HepG2 (cell line): ENCODE data around the gene TKTL1. TPM values are rescaled to one million over a fixed set of nuclear protein-coding genes. Genes with fewer than 3 reads are reported as not detected.

Experiments used
- ATAC-seq: fragments of 200-7000 bp; cut with Tn5 transposase; 3 replicates; pipeline ENCODE4 v1.9.1; 2020; ENCODE audit warnings: mild to moderate bottlenecking, moderate library complexity
- BruUV-seq: library from RNA; stranded (reverse); fragments of 400-500 nt; replicated peaks from 2 replicates; lab custom pipeline; 2021; lab: Mats Ljungman, UMichigan
- CTCF ChIA-PET: fragments of 300-600 bp; formaldehyde crosslinking; extraction: SDS; loops from one replicate; lab custom pipeline; 2021; ENCODE audit warnings: low total read pairs, inconsistent platforms, low intra/inter-chr PET ratio; lab: Yijun Ruan, JAX
- POLR2A ChIA-PET: fragments of 350-600 bp; sonication (Branson Sonifier 250); formaldehyde crosslinking; loops from one replicate; lab custom pipeline; 2020; ENCODE audit warnings: antibody characterized with exemption, inconsistent platforms; lab: Yijun Ruan, JAX
- DNase-seq: peaks from one replicate; pipeline ENCODE4 v3.0.0-alpha.2; 2015; ENCODE audit warnings: low spot score
- FAIRE-seq: peaks from 3 replicates; lab custom pipeline; 2011; peaks lifted over from hg19 to GRCh38; lab: Jason Lieb, UNC
- H2AFZ ChIP-seq: one replicate; pipeline ENCODE4 v1.6.1; 2011; ENCODE audit warnings: low read length, inconsistent platforms
- H3K27ac ChIP-seq: fragments of 300-600 bp; 3 replicates; pipeline ENCODE4 v1.8.0; 2011; ENCODE audit warnings: mixed run types, mild to moderate bottlenecking, mixed read lengths, low read length, inconsistent platforms; ENCODE audit not compliant: insufficient read depth; ENCODE audit errors: extremely low read length
- H3K27me3 ChIP-seq, 2 experiments: fragments of 200-600 bp in 1 of 2; 2 replicates in 1 of 2; 3 replicates in 1 of 2; pipeline versions ENCODE4 v1.6.0 to v1.8.0; 2011; ENCODE audit warnings: low read length in 2 of 2, mild to moderate bottlenecking in 2 of 2, moderate library complexity in 2 of 2, inconsistent platforms in 1 of 2; ENCODE audit not compliant: insufficient read depth in 2 of 2, control insufficient read depth in 1 of 2
- H3K36me3 ChIP-seq, 2 experiments: fragments of 200-600 bp in 1 of 2; replicated peaks in 1 of 2; 2 replicates in 1 of 2; 3 replicates in 1 of 2; pipeline versions ENCODE4 v1.5.1 to v1.8.0; 2011; ENCODE audit warnings: low read length in 2 of 2, inconsistent platforms in 1 of 2; ENCODE audit not compliant: insufficient read depth in 2 of 2, control insufficient read depth in 1 of 2
- H3K4me1 ChIP-seq: 2 replicates; pipeline ENCODE4 v1.5.1; 2012; ENCODE audit warnings: low read length, inconsistent platforms; ENCODE audit not compliant: insufficient read depth
- H3K4me2 ChIP-seq: 2 replicates; pipeline ENCODE4 v1.6.0; 2011; ENCODE audit warnings: low read depth, low read length, inconsistent platforms
- H3K4me3 ChIP-seq, 3 experiments: fragments of 200-600 bp in 1 of 3; sonication (generic), shearing (Covaris generic) in 1 of 3; replicated peaks in 1 of 3; 2 replicates each; pipeline ENCODE4 v1.5.1; 2011 to 2016; ENCODE audit warnings: low read length in 3 of 3, inconsistent platforms in 2 of 3, low read depth in 2 of 3, mild to moderate bottlenecking in 2 of 3, control low read depth in 1 of 3, mixed read lengths in 1 of 3; ENCODE audit not compliant: insufficient read depth in 1 of 3
- H3K79me2 ChIP-seq: one replicate; pipeline ENCODE4 v1.6.1; 2011; ENCODE audit warnings: low read length, inconsistent platforms; ENCODE audit not compliant: insufficient read depth
- H3K9ac ChIP-seq: 2 replicates; pipeline ENCODE4 v1.6.0; 2011; ENCODE audit warnings: mild to moderate bottlenecking, low read depth, low read length, inconsistent platforms; ENCODE audit not compliant: insufficient read depth
- H3K9me3 ChIP-seq: 2 replicates; pipeline ENCODE4 v1.5.1; 2012; ENCODE audit warnings: mild to moderate bottlenecking, low read length
- H4K20me1 ChIP-seq: 2 replicates; pipeline ENCODE4 v1.6.0; 2011; ENCODE audit warnings: inconsistent platforms, mild to moderate bottlenecking, low read length, moderate library complexity; ENCODE audit not compliant: insufficient read depth
- AGO2 ChIP-seq: fragments of 200-400 bp; formaldehyde crosslinking; optimal IDR thresholded peaks from 2 replicates; pipeline ENCODE3; 2017; ENCODE audit warnings: mild to moderate bottlenecking, low read depth, low read length, moderate library complexity
- BRF2 ChIP-seq: sonication (generic); formaldehyde crosslinking; IDR thresholded peaks from 2 replicates; pipeline ENCODE4 v1.8.1; 2022; ENCODE audit warnings: mild to moderate bottlenecking, missing genetic modification reagents
- HDAC1 ChIP-seq: sonication (generic); formaldehyde crosslinking; IDR thresholded peaks from 2 replicates; pipeline ENCODE4 v1.5.1; 2020; ENCODE audit warnings: mild to moderate bottlenecking, missing genetic modification reagents
- HNF4A ChIP-seq: sonication (generic); formaldehyde crosslinking; IDR thresholded peaks from 2 replicates; pipeline ENCODE4 v1.4.0; 2020; ENCODE audit warnings: missing genetic modification reagents
- KDM5A ChIP-seq: fragments of 200-600 bp; sonication (generic); IDR thresholded peaks from 2 replicates; pipeline ENCODE4 v1.7.0; 2018; ENCODE audit warnings: antibody characterized with exemption, mild to moderate bottlenecking, low read length, borderline replicate concordance
- KDM6A ChIP-seq: IDR thresholded peaks from 2 replicates; pipeline ENCODE4 v1.6.1; 2016; ENCODE audit warnings: low read depth
- KMT2B ChIP-seq: IDR thresholded peaks from 2 replicates; pipeline ENCODE4 v1.6.1; 2016; ENCODE audit warnings: missing genetic modification reagents, missing compliant biosample characterization
- NFE2 ChIP-seq: sonication (generic); formaldehyde crosslinking; IDR thresholded peaks from 2 replicates; pipeline ENCODE4 v1.4.0; 2020; ENCODE audit warnings: missing genetic modification reagents
- NR2F1 ChIP-seq, 2 experiments: fragments of 450-650 bp in 1 of 2; formaldehyde crosslinking in 1 of 2; IDR thresholded peaks; 2 replicates each; pipeline versions ENCODE4 v1.5.0 to v1.6.1; 2016 to 2020; ENCODE audit warnings: mild to moderate bottlenecking in 1 of 2, missing compliant biosample characterization in 1 of 2, missing genetic modification reagents in 1 of 2, moderate library complexity in 1 of 2
- POLR2G ChIP-seq: fragments of 200-400 bp; formaldehyde crosslinking; IDR thresholded peaks from 2 replicates; pipeline ENCODE4 v1.6.1; 2018; ENCODE audit warnings: mild to moderate bottlenecking, low read depth, low read length, moderate library complexity
- RBFOX2 ChIP-seq: fragments of 200-400 bp; formaldehyde crosslinking; IDR thresholded peaks from 2 replicates; pipeline ENCODE4 v1.6.1; 2017; ENCODE audit warnings: low read depth, mild to moderate bottlenecking, low read length
- RBM22 ChIP-seq: fragments of 200-400 bp; formaldehyde crosslinking; optimal IDR thresholded peaks from 2 replicates; pipeline ENCODE3; 2017; ENCODE audit warnings: mild to moderate bottlenecking, low read length, moderate library complexity
- RFXAP ChIP-seq: sonication (generic); formaldehyde crosslinking; IDR thresholded peaks from 2 replicates; pipeline ENCODE4 v1.4.0; 2020; ENCODE audit warnings: missing genetic modification reagents, borderline replicate concordance
- SETDB1 ChIP-seq: sonication (generic); formaldehyde crosslinking; IDR thresholded peaks from 2 replicates; pipeline ENCODE4 v1.5.1; 2020; ENCODE audit warnings: missing genetic modification reagents, mild to moderate bottlenecking, borderline replicate concordance
- SMAD3 ChIP-seq: sonication (generic); formaldehyde crosslinking; IDR thresholded peaks from 2 replicates; pipeline ENCODE4 v1.4.0; 2020; ENCODE audit warnings: missing genetic modification reagents
- TAF15 ChIP-seq: fragments of 200-400 bp; formaldehyde crosslinking; IDR thresholded peaks from one replicate; pipeline ENCODE4 v1.6.1; 2018; ENCODE audit warnings: mild to moderate bottlenecking, low read depth, low read length; ENCODE audit not compliant: poor library complexity, severe bottlenecking
- TBX2 ChIP-seq: sonication (generic); formaldehyde crosslinking; IDR thresholded peaks from 2 replicates; pipeline ENCODE4 v1.5.0; 2020; ENCODE audit warnings: missing genetic modification reagents, mild to moderate bottlenecking, borderline replicate concordance
- ZNF180 ChIP-seq: sonication (generic); formaldehyde crosslinking; IDR thresholded peaks from 2 replicates; pipeline ENCODE4 v1.4.0; 2020; ENCODE audit warnings: low read depth, missing genetic modification reagents, borderline replicate concordance
- ZNF550 ChIP-seq: sonication (generic); formaldehyde crosslinking; IDR thresholded peaks from 2 replicates; pipeline ENCODE4 v1.4.0; 2020; ENCODE audit warnings: mild to moderate bottlenecking, missing genetic modification reagents, borderline replicate concordance
- ZSCAN30 ChIP-seq: sonication (generic); formaldehyde crosslinking; IDR thresholded peaks from 2 replicates; pipeline ENCODE4 v1.5.0; 2020; ENCODE audit warnings: mild to moderate bottlenecking, missing genetic modification reagents
- WGBS: methylation state at CpG from one replicate; pipeline ENCODE4 v1.1.6; 2017; ENCODE audit warnings: low lambda C conversion rate; 5-methylcytosine and 5-hydroxymethylcytosine counted together
- in situ Hi-C: cut with HindIII; loops from 2 replicates; pipeline ENCODE4 v1.10.0; 2017; ENCODE audit warnings: low pct_unique_long_range_greater_than_20kb; ENCODE audit not compliant: extremely low pct_ligation_motif_present
- intact Hi-C: fragments of 100-400 bp; cut with micrococcal nuclease; formaldehyde crosslinking; loops from one replicate; pipeline ENCODE4 v1.10.0; 2022; ENCODE audit not compliant: unreplicated experiment
- polyA plus RNA-seq, 8 experiments: library from polyadenylated mRNA; depleted of rRNA in 3 of 8; stranded (reverse) in 7 of 8; unstranded in 1 of 8; fragments of >200 nt; fragmentation: Illumina TruSeq in 4 of 8; extraction: Trizol in 4 of 8; gene quantifications; 2 replicates each; pipeline versions ENCODE4 v1.2.1 to v1.2.3, GENCODE V29; 2011 to 2016; ENCODE audit warnings: low read depth in 4 of 8, missing spikeins in 1 of 8, mixed read lengths in 1 of 8; ENCODE audit not compliant: insufficient read depth in 1 of 8
- total RNA-seq, 5 experiments: library from RNA; depleted of rRNA; stranded (reverse); fragments of >200 nt; fragmentation: Illumina TruSeq; extraction: Trizol; gene quantifications; 2 replicates each; pipeline ENCODE4 v1.2.3, GENCODE V29; 2016; ENCODE audit warnings: low read depth in 1 of 5

The TKTL1 gene
- total and polyA plus RNA-seq, 2 of the 13 experiments (the other 11 are each of a cell fraction or from before 2014, with no cell fraction given), result not detected

GRCh38 chrX:154365997-154366665, 70.5 kb downstream of the TKTL1 start:
- POLR2A ChIA-PET, result interaction anchor here (1.0 to 2.0 kb wide), 2 partner anchors 12 to 17 kb away, joined by 4 to 5 read pairs; no protein-coding TSS in a partner anchor
- WGBS, result no CpG with 5 or more reads among the region's 32 CpGs
- BruUV-seq, result no TSS peak
- CTCF ChIA-PET, result no interaction called here
- FAIRE-seq (no peak), ATAC-seq (no peak), DNase-seq (no peak)
- Histone ChIP-seq H3K4me3 (no peak overlapping the region), H3K9me3 (no peaks in the 10 kb centered on the region), H3K36me3 (peaks cover 19 to 40% of the 10 kb centered on the region in 2 experiments; a peak in 4 of 5 replicates), H3K27ac (no peak overlapping the region), H3K79me2 (peaks cover 22% of the 10 kb centered on the region), H3K27me3 (no peaks in the 10 kb centered on the region), H3K4me1 (peaks cover 12% of the 10 kb centered on the region), H4K20me1 (peaks cover 7% of the 10 kb centered on the region; the same call in 1 of the 2 replicates), H2AFZ (no peak overlapping the region), H3K9ac (no peak overlapping the region), H3K4me2 (no peak overlapping the region)
- intact Hi-C loops (no loop called here), in situ Hi-C loops (no loop called here)
- TF ChIP-seq AGO2 (peak; percentile 53), TAF15 (no peak), SMAD3 (CRISPR knock-in tag) (no peak), RBFOX2 (peak; percentile 64), RFXAP (CRISPR knock-in tag) (no peak), HDAC1 (no peak), ZSCAN30 (no peak)

DNA sequence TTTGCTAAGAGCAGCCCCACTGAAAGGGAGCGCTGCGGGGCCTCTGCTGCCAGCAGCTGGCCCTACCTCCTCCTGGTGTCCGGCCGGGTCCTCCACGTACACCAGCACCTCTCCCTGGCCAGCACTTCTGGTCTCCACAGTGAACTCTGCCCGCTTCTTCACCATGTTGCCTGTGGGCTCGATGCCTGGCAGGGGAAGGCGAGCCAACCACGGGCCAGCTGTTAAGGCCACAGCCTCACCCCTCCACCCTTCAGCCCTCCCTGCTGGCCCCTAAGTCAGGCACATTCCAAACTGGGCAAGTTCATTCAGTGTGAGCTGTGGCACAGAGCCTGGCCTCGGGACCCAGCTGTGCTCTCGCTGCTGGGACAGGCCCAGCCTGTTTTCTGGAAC, 71.1 kb downstream of the TKTL1 start:
- FAIRE-seq (no peak), ATAC-seq (no peak), DNase-seq (no peak)
- Histone ChIP-seq H3K9me3 (no peaks in the 10 kb centered on the region), H3K4me2 (no peak overlapping the region), H3K36me3 (peaks cover 17 to 35% of the 10 kb centered on the region in 2 experiments; a peak in 4 of 5 replicates), H3K79me2 (peaks cover 22% of the 10 kb centered on the region), H3K27ac (no peak overlapping the region), H2AFZ (no peak overlapping the region), H3K4me3 (no peak overlapping the region), H4K20me1 (peaks cover 7% of the 10 kb centered on the region; the same call in 1 of the 2 replicates), H3K4me1 (peaks cover 12% of the 10 kb centered on the region), H3K27me3 (no peaks in the 10 kb centered on the region), H3K9ac (0 out of 2 replicates have a peak overlapping the region, but pooled peaks have one; percentile 15)
- in situ Hi-C loops, result no loop called here
- intact Hi-C loops, result no loop called here
- POLR2A ChIA-PET, result no interaction called here
- CTCF ChIA-PET, result no interaction called here
- WGBS, result no CpG with 5 or more reads among the region's 11 CpGs
- BruUV-seq, result no TSS peak
- TF ChIP-seq KMT2B (CRISPR knock-in tag) (no peak), TBX2 (CRISPR knock-in tag) (no peak), SETDB1 (no peak), KDM5A (no peak), ZNF550 (CRISPR knock-in tag) (no peak), NFE2 (CRISPR knock-in tag) (no peak), RBM22 (peak; percentile 21), KDM6A (CRISPR knock-in tag) (no peak), ZNF180 (no peak), BRF2 (no peak), NR2F1 (CRISPR knock-in tag; IDR thresholded peaks at IDR 0.05) (no peak), POLR2G (peak; percentile 32; the same call in 1 of the 2 replicates), HNF4A (CRISPR knock-in tag) (no peak)
